Measurements from ENCODE around the gene CKMT2.

The CKMT2 gene

DNA sequence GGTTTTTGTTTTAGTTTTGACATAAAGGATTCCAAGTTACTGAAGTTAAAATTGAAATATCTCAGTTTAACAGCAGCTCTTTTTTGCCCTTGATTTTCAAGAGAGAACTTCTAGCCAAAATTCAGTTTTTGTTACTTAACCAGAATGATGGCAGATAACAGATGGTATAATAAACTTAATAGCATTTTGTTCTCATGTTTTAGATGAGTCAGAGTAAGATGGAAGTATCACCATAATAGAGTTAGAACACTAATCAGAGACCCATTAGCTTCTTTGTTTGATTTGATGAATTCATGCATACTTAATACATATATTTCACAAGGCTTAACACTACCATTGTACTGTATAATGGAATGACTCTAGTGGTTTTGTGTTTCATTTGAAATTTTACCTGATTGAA, 80.2 kb downstream of the CKMT2 start:
- DNase-seq, result no peak

DNA sequence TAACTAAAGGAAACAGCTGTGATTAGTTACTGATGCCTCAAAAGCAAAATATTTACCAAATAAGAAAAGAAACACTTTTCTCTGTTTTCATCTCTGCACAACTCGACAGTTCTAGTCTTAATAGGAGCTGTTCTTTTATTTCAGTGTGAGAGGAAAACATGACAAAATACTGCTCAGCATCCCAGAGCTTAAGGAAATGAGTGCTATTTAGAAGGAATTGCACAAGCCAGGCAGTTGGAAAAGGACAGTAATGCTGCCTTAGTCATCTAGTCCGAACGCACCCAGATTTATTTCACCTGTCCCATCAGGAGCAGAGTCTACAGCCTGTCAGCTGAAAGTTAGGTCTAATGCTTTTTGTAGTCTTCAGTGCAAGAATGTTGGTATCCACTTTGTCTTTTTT, 80.6 kb downstream of the CKMT2 start:
- no peak for DNase-seq

DNA sequence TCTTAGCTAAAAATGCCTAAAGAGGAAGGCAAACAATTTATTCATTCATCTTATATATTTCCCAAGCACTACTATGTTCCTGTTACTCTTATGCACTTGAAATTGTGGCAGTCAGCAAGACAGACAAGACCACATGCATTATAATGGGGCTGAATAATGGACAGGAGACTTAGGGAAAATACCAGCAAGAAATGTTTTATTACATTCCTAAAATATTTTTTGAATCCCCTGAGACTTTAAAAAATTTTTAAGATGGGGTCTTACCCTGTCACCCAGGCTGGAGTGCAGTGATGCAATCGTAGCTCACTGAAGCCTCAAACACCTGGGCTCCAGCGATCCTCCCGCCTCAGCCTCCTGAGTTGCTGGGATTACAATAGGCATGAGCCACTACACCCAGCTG, 81.5 kb downstream of the CKMT2 start:
- DNase-seq, result no peak

DNA sequence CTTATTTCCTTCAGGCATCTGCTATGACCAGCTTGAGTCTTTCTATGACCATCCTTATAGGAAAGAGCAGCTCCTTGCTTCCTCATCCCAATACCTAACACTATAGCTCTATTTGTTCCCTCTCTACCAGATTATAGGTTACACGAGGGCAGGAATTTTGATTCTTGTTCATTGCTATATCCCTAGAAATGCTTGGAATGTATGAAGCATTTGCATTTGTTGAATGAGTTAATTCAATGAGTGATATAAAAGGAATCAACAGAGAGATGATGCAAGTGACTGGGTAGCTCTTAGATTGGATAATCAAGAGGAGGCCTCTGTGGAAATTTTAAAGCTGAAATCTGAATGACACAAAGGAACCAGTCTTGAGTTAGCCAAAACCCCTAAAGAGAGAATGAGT, 82.2 kb downstream of the CKMT2 start:
- no peak for DNase-seq

DNA sequence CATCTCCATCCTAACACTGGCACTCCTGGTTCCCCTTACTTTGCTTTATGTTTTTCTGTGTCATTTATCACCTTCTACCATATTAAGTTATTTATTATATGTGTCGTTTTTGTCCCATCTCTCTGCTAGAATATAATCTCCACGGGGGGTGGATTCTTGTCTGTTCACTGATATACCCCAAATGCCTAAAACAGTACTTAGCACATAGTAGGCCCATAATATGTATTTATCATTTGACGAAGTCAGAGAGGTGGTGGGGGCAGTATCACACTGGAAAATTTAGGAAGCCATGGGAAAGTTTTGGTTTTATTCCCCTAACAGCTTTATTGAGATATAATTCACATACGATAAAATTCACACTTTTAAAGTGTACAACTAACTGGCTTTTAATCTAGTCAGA, 82.7 kb downstream of the CKMT2 start:
- no peak for DNase-seq

Data from hematopoietic multipotent progenitor cell treated with erythropoietin and hydrocortisone succinate and interleukin-3 and kit ligand, for 8 days (in vitro differentiated cells).